Type B pancreatic cell (in vitro differentiated cells): ENCODE measurements around the gene GAMT. TPM values are rescaled to one million over a fixed set of nuclear protein-coding genes. Genes with fewer than 3 reads are reported as not detected.

ENCODE experiments used
- DNase-seq: peaks from one replicate; pipeline ENCODE4 v3.0.0; 2021; ENCODE audit warnings: mixed read lengths; ENCODE audit not compliant: unreplicated experiment; ENCODE audit errors: extremely low spot score
- H3K27ac Mint-ChIP-seq: 2 replicates; pipeline ENCODE4 v1.8.0; 2021; ENCODE audit warnings: mild to moderate bottlenecking, mixed read lengths
- H3K27me3 Mint-ChIP-seq: 2 replicates; pipeline ENCODE4 v1.8.0; 2021; ENCODE audit warnings: mixed read lengths
- H3K36me3 Mint-ChIP-seq: 2 replicates; pipeline ENCODE4 v1.8.0; 2021; ENCODE audit warnings: mixed read lengths
- H3K4me1 Mint-ChIP-seq: one replicate; pipeline ENCODE4 v1.8.0; 2021; ENCODE audit warnings: mixed read lengths; ENCODE audit not compliant: unreplicated experiment
- H3K4me3 Mint-ChIP-seq: 2 replicates; pipeline ENCODE4 v1.8.0; 2021; ENCODE audit warnings: mild to moderate bottlenecking, mixed read lengths
- H3K9me3 Mint-ChIP-seq: 2 replicates; pipeline ENCODE4 v1.8.0; 2021; ENCODE audit warnings: mixed read lengths
- CTCF ChIP-seq: fragments of 200-600 bp; sonication (generic); conservative IDR thresholded peaks from 2 replicates; pipeline ENCODE4 v1.5.0; 2021; ENCODE audit warnings: antibody characterized with exemption, mild to moderate bottlenecking
- total RNA-seq: library from RNA; stranded (reverse); gene quantifications from 2 replicates; pipeline ENCODE4 v1.2.1, GENCODE V29; 2021; ENCODE audit warnings: low replicate concordance

The GAMT gene
- total RNA-seq, 1 donor from 2014 or later: 37.9 TPM

- Mint-ChIP-seq H3K4me1 (peaks cover 37% of the 10 kb centered on the region), H3K27ac (peak overlapping the region; percentile 81)
Measured at GRCh38 chr19:1354970-1355567, 46.3 kb downstream of the GAMT start.

GRCh38 chr19:1353144-1353543 lies 48.2 kb downstream of the GAMT start:
- no peaks in the 10 kb centered on the region for H3K9me3 Mint-ChIP-seq
- H3K36me3 Mint-ChIP-seq: peaks cover 4% of the 10 kb centered on the region
- no peak for DNase-seq
- H3K4me1 Mint-ChIP-seq: peaks cover 34% of the 10 kb centered on the region
- H3K27me3 Mint-ChIP-seq: no peaks in the 10 kb centered on the region
- no peak overlapping the region for H3K27ac Mint-ChIP-seq
- no peak for TF ChIP-seq CTCF
- no peak overlapping the region for H3K4me3 Mint-ChIP-seq

More at GRCh38 chr19:1354970-1355567, 46.3 kb downstream of the GAMT start:
- H3K36me3 Mint-ChIP-seq: peaks cover 4% of the 10 kb centered on the region
- no peak for TF ChIP-seq CTCF
- no peaks in the 10 kb centered on the region for H3K9me3 Mint-ChIP-seq
- DNase-seq: no peak
- no peaks in the 10 kb centered on the region for H3K27me3 Mint-ChIP-seq
- peak overlapping the region; percentile 94 for H3K4me3 Mint-ChIP-seq

- Mint-ChIP-seq H3K36me3 (no peaks in the 10 kb centered on the region), H3K4me3 (peak overlapping the region; percentile 53), H3K9me3 (no peaks in the 10 kb centered on the region), H3K27ac (peak overlapping the region; percentile 39), H3K27me3 (no peaks in the 10 kb centered on the region), H3K4me1 (peaks cover 22% of the 10 kb centered on the region)
- TF ChIP-seq CTCF: no peak
- no peak for DNase-seq
Measured at GRCh38 chr19:1351381-1351851, 49.9 kb downstream of the GAMT start.

- peaks cover 16% of the 10 kb centered on the region for H3K4me1 Mint-ChIP-seq
- TF ChIP-seq CTCF: no peak
- no peaks in the 10 kb centered on the region for H3K9me3 Mint-ChIP-seq
- no peak for DNase-seq
- H3K36me3 Mint-ChIP-seq: no peaks in the 10 kb centered on the region
- H3K27ac Mint-ChIP-seq: peak overlapping the region; percentile 39
- H3K4me3 Mint-ChIP-seq: peak overlapping the region; percentile 53
- no peaks in the 10 kb centered on the region for H3K27me3 Mint-ChIP-seq
Measured at GRCh38 chr19:1350867-1351266, 50.5 kb downstream of the GAMT start.

- H3K27ac Mint-ChIP-seq: no peak overlapping the region
- H3K9me3 Mint-ChIP-seq: no peaks in the 10 kb centered on the region
- no peak for DNase-seq
- no peaks in the 10 kb centered on the region for H3K36me3 Mint-ChIP-seq
- H3K4me1 Mint-ChIP-seq: peaks cover 16% of the 10 kb centered on the region
- no peaks in the 10 kb centered on the region for H3K27me3 Mint-ChIP-seq
- TF ChIP-seq CTCF: no peak
- no peak overlapping the region for H3K4me3 Mint-ChIP-seq
Measured at GRCh38 chr19:1349211-1349610, 52.1 kb downstream of the GAMT start.

Other genes with a start within 250 kb of the GAMT start
- gene SBNO2, start 227.3 kb downstream of the GAMT start, total RNA-seq: 45.5 and 60.7 TPM in 2 replicates
- 59.9 and 64.8 TPM in 2 replicates for gene STK11, start 195.8 kb downstream of the GAMT start, total RNA-seq
- gene CBARP, start 163.5 kb downstream of the GAMT start, total RNA-seq: 8.9 and 10.8 TPM in 2 replicates
- gene ATP5F1D, start 159.8 kb downstream of the GAMT start, total RNA-seq: 165 and 197 TPM in 2 replicates
- gene MIDN, start 153.0 kb downstream of the GAMT start, total RNA-seq: 122 and 127 TPM in 2 replicates
- 316 and 421 TPM in 2 replicates for gene CIRBP, start 132.2 kb downstream of the GAMT start, total RNA-seq
- gene FAM174C, start 126.0 kb downstream of the GAMT start, total RNA-seq: 30.6 and 36.4 TPM in 2 replicates
- 5.1 and 17.6 TPM in 2 replicates for gene EFNA2, start 115.7 kb downstream of the GAMT start, total RNA-seq
- 83.3 and 98.3 TPM in 2 replicates for gene NDUFS7, start 17.6 kb downstream of the GAMT start, total RNA-seq
- 124 and 141 TPM in 2 replicates for gene DAZAP1, start 6.0 kb upstream of the GAMT start, total RNA-seq
- gene RPS15, start 36.9 kb upstream of the GAMT start, total RNA-seq: 1,251 and 1,344 TPM in 2 replicates
- 1.2 and 9.2 TPM in 2 replicates for gene APC2, start 48.6 kb upstream of the GAMT start, total RNA-seq
- 36.6 and 37.5 TPM in 2 replicates for gene C19orf25, start 77.7 kb upstream of the GAMT start, total RNA-seq
- 9.6 and 12.4 TPM in 2 replicates for gene PCSK4, start 88.8 kb upstream of the GAMT start, total RNA-seq
- 17.3 and 34.5 TPM in 2 replicates for gene REEP6, start 89.6 kb upstream of the GAMT start, total RNA-seq
- 3.4 and 10.6 TPM in 2 replicates for gene ADAMTSL5, start 111.5 kb upstream of the GAMT start, total RNA-seq
- gene PLK5, start 122.5 kb upstream of the GAMT start, total RNA-seq: 0.24 TPM in 1 of 2 replicates, not detected in the other
- 79.0 and 82.0 TPM in 2 replicates for gene MEX3D, start 166.8 kb upstream of the GAMT start, total RNA-seq
- 78.8 and 110 TPM in 2 replicates for gene MBD3, start 191.3 kb upstream of the GAMT start, total RNA-seq
- gene UQCR11, start 203.9 kb upstream of the GAMT start, total RNA-seq: 191 and 290 TPM in 2 replicates